Right renal pelvis (tissue), 4 donors: ENCODE measurements around the gene RYR2. TPM values are rescaled to one million over a fixed set of nuclear protein-coding genes. Genes with fewer than 3 reads are reported as not detected.

ENCODE experiments used
- DNase-seq, 4 donors: peaks; one replicate each; pipeline ENCODE4 v3.0.0-alpha.2; 2013; ENCODE audit warnings: low read depth in 4 of 4, low spot score in 3 of 4, missing footprints in 1 of 4
- polyA plus RNA-seq, 4 donors: library from polyadenylated mRNA; unstranded; fragments of 120-200 nt; gene quantifications; one replicate each; pipeline ENCODE4 v1.2.1, GENCODE V29; 2013; ENCODE audit not compliant: insufficient read length in 4 of 4

Gene RYR2
- polyA plus RNA-seq, 4 donors = 1.4 to 2.1 (median 1.6) TPM

- no peak for DNase-seq
Observed at GRCh38 chr1:237868817-237869600, 827.0 kb downstream of the RYR2 start.

GRCh38 chr1:237873487-237874211 is 831.7 kb downstream of the RYR2 start:
- no peak for DNase-seq

GRCh38 chr1:237875291-237875690 is 833.3 kb downstream of the RYR2 start:
- no peak for DNase-seq

GRCh38 chr1:237877631-237878030 is 835.6 kb downstream of the RYR2 start:
- DNase-seq = no peak

- DNase-seq = no peak
Observed at GRCh38 chr1:237878406-237878805, 836.4 kb downstream of the RYR2 start.

GRCh38 chr1:237879195-237879594 is 837.2 kb downstream of the RYR2 start:
- DNase-seq = no peak

Other genes with a start within 250 kb of the RYR2 start
- 10 to 100 TPM; 30.0 to 39.3 (median 36.6) TPM for gene MTR, start 246.9 kb upstream of the RYR2 start, polyA plus RNA-seq
- gene MT1HL1, start 37.7 kb upstream of the RYR2 start, polyA plus RNA-seq = under 1 TPM in 1 of 4 donors, not detected in 3; 0.71 TPM